ENCODE results near the gene SVEP1.

SVEP1 gene

GRCh38 chr9:110427497-110428104 lies 151.9 kb downstream of the SVEP1 start:
- Histone ChIP-seq H3K27ac (no peak overlapping the region), H3K4me3 (ENCODE audit: low read depth, low read length) (no peak overlapping the region), H3K36me3 (replicated peaks) (no peaks in the 10 kb centered on the region), H3K27me3 (replicated peaks) (no peaks in the 10 kb centered on the region)
- in situ Hi-C loops (cut with HindIII; ENCODE audit: low pct_ligation_motif_present, low sequenced_read_pairs): no loop called here
- TF ChIP-seq, protein P1, sequence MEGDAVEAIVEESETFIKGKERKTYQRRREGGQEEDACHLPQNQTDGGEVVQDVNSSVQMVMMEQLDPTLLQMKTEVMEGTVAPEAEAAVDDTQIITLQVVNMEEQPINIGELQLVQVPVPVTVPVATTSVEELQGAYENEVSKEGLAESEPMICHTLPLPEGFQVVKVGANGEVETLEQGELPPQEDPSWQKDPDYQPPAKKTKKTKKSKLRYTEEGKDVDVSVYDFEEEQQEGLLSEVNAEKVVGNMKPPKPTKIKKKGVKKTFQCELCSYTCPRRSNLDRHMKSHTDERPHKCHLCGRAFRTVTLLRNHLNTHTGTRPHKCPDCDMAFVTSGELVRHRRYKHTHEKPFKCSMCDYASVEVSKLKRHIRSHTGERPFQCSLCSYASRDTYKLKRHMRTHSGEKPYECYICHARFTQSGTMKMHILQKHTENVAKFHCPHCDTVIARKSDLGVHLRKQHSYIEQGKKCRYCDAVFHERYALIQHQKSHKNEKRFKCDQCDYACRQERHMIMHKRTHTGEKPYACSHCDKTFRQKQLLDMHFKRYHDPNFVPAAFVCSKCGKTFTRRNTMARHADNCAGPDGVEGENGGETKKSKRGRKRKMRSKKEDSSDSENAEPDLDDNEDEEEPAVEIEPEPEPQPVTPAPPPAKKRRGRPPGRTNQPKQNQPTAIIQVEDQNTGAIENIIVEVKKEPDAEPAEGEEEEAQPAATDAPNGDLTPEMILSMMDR (IDR thresholded peaks at IDR 0.05; ENCODE audit: low read depth, low read length, missing control alignments): peak; percentile 89
- DNase-seq: peak; percentile 52

DNA sequence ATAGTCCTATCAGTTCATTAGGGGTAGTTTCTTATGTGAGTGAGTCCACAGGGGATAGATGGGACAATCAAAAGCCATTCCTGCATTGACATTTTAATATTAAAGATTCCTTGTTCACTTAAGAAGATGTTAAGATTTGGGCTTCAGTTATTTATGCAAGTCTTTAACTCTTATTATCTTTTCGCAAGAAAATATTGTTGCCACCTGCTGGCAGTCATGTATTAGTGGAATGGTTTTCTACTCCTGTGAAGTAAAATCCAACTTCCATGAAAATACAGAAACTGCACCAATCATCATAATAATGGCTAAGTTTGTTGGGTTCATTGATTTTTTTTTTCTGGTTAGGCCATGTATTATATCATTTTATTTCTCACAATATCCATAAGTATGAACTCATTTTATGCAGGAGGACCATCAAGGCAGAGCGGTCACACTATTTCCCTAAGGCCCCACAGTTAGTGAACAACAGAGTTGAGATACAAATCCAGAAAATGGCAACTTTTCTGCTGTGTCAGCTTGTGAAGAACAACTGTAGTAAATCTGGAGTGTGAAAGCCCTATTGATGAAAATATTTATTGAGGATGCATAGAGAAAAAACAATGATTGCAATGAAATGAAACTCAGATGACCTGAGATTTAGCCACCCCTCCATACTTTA lies 153.4 kb downstream of the SVEP1 start:
- no peak overlapping the region for H3K27ac ChIP-seq
- no peak overlapping the region for H3K4me3 ChIP-seq (ENCODE audit: low read depth, low read length)
- TF ChIP-seq, protein P1 (IDR thresholded peaks at IDR 0.05; ENCODE audit: low read depth, low read length, missing control alignments): peak; percentile 37
- H3K36me3 ChIP-seq (replicated peaks): no peaks in the 10 kb centered on the region
- no peak for DNase-seq
- no peaks in the 10 kb centered on the region for H3K27me3 ChIP-seq (replicated peaks)
- in situ Hi-C loops (cut with HindIII; ENCODE audit: low pct_ligation_motif_present, low sequenced_read_pairs): no loop called here

DNA sequence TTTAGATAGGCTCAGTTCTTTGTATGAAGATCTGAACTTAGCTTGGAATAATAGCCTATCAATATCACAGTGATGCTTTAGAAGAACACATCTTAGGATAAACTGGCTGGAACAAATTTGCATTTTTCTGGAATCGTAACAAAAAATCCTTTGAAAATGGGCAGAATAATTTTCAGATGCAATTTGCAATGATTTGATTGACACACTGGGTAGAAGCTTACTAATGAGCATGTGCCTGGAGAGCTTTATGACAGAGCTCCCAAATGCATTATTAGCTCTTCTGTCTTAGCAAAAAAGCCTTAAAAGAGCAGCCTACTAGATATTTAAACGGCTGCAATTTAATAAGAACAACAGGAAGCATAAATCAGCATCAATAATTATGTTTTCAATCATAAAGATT lies 165.1 kb downstream of the SVEP1 start:
- Histone ChIP-seq H3K36me3 (replicated peaks) (no peaks in the 10 kb centered on the region), H3K27ac (no peak overlapping the region), H3K27me3 (replicated peaks) (no peaks in the 10 kb centered on the region), H3K4me3 (ENCODE audit: low read depth, low read length) (no peak overlapping the region)
- in situ Hi-C loops (cut with HindIII; ENCODE audit: low pct_ligation_motif_present, low sequenced_read_pairs): no loop called here
- DNase-seq: no peak
- TF ChIP-seq, protein P1 (IDR thresholded peaks at IDR 0.05; ENCODE audit: low read depth, low read length, missing control alignments): no peak

DNA sequence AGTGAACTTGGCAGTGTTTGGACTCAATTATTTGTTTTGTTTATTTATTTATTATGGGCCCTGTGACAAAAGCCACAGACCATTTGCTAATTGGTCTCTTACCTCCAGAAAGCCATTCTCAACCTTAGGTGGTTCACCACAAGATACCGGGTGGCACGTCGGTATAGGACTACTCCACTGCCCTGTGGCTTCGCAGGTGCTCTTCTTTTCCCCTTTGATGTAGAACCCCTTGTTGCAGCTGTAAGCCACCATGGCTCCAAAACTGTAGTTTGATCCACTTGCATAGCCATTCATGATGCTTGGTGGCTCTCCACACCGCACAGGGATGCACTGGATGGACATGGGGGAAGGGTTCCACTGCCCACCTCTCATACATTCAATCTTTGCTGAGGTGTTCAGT lies 168.6 kb downstream of the SVEP1 start:
- TF ChIP-seq, protein P1 (IDR thresholded peaks at IDR 0.05; ENCODE audit: low read depth, low read length, missing control alignments): no peak
- DNase-seq: no peak
- H3K4me3 ChIP-seq (ENCODE audit: low read depth, low read length): no peak overlapping the region
- in situ Hi-C loops (cut with HindIII; ENCODE audit: low pct_ligation_motif_present, low sequenced_read_pairs): no loop called here
- H3K27me3 ChIP-seq (replicated peaks): no peaks in the 10 kb centered on the region
- no peak overlapping the region for H3K27ac ChIP-seq
- H3K36me3 ChIP-seq (replicated peaks): no peaks in the 10 kb centered on the region

- TF ChIP-seq, protein P1 (IDR thresholded peaks at IDR 0.05; ENCODE audit: low read depth, low read length, missing control alignments): no peak
- no peak overlapping the region for H3K27ac ChIP-seq
- H3K27me3 ChIP-seq (replicated peaks): no peaks in the 10 kb centered on the region
- no peak for DNase-seq
- in situ Hi-C loops (cut with HindIII; ENCODE audit: low pct_ligation_motif_present, low sequenced_read_pairs): no loop called here
- no peak overlapping the region for H3K4me3 ChIP-seq (ENCODE audit: low read depth, low read length)
- H3K36me3 ChIP-seq (replicated peaks): no peaks in the 10 kb centered on the region
Measured at GRCh38 chr9:110408598-110408997, 170.9 kb downstream of the SVEP1 start.

All from brain microvascular endothelial cell (primary cell).